Measurements from ENCODE around the gene LOX.

DNA sequence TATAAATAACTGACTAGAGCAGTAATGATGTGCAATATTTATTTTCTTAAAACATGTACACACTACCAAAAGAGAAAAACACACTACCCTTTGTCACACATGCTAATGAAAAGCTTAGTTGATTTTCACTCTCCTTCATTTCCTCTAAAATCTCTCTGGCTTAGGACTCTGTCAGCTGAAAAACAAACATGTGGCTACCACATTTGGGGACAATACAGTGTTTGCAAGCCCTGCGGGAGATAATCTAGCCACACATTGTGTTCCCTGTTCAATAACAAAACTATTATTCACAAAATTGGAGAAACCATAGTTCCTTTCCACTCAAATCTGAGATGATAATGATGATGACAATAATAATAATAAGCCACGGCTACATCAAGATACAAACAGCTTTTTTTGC is 3.5 kb upstream of the LOX start:
- TF ChIP-seq, protein P1, sequence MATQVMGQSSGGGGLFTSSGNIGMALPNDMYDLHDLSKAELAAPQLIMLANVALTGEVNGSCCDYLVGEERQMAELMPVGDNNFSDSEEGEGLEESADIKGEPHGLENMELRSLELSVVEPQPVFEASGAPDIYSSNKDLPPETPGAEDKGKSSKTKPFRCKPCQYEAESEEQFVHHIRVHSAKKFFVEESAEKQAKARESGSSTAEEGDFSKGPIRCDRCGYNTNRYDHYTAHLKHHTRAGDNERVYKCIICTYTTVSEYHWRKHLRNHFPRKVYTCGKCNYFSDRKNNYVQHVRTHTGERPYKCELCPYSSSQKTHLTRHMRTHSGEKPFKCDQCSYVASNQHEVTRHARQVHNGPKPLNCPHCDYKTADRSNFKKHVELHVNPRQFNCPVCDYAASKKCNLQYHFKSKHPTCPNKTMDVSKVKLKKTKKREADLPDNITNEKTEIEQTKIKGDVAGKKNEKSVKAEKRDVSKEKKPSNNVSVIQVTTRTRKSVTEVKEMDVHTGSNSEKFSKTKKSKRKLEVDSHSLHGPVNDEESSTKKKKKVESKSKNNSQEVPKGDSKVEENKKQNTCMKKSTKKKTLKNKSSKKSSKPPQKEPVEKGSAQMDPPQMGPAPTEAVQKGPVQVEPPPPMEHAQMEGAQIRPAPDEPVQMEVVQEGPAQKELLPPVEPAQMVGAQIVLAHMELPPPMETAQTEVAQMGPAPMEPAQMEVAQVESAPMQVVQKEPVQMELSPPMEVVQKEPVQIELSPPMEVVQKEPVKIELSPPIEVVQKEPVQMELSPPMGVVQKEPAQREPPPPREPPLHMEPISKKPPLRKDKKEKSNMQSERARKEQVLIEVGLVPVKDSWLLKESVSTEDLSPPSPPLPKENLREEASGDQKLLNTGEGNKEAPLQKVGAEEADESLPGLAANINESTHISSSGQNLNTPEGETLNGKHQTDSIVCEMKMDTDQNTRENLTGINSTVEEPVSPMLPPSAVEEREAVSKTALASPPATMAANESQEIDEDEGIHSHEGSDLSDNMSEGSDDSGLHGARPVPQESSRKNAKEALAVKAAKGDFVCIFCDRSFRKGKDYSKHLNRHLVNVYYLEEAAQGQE (IDR thresholded peaks at IDR 0.05; ENCODE audit: insufficient replicate concordance, low read depth): no peak
- TF ChIP-seq, protein P2, sequence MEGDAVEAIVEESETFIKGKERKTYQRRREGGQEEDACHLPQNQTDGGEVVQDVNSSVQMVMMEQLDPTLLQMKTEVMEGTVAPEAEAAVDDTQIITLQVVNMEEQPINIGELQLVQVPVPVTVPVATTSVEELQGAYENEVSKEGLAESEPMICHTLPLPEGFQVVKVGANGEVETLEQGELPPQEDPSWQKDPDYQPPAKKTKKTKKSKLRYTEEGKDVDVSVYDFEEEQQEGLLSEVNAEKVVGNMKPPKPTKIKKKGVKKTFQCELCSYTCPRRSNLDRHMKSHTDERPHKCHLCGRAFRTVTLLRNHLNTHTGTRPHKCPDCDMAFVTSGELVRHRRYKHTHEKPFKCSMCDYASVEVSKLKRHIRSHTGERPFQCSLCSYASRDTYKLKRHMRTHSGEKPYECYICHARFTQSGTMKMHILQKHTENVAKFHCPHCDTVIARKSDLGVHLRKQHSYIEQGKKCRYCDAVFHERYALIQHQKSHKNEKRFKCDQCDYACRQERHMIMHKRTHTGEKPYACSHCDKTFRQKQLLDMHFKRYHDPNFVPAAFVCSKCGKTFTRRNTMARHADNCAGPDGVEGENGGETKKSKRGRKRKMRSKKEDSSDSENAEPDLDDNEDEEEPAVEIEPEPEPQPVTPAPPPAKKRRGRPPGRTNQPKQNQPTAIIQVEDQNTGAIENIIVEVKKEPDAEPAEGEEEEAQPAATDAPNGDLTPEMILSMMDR (IDR thresholded peaks at IDR 0.05; ENCODE audit: insufficient read depth, low read length): no peak

All from HL-60 (cell line).